Measurements from ENCODE around the gene POC1A. TPM values are rescaled to one million over a fixed set of nuclear protein-coding genes. Genes with fewer than 3 reads are reported as not detected.

Gene POC1A
- total RNA-seq, 1 experiment from 2014 or later = 43.0 TPM

DNA sequence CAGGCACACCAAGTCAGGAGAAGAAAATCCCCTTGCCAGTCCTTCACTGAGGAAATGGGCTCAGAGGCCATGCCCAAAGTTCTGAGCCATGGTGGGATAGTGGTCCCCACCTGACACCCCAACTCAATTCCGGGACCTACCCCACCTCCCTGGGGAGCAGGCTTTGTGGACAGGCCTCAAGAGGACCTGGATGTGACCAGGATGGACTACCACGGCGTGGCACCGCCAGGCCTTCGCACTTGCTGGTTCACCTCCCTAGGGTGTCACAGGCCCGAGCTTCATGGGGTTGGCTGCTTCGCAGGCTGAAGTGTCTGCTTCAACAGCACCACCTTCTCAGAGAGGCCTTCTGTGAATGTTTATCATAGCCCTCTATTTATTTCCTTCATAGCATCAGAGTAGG lies 31.7 kb downstream of the POC1A start:
- ATAC-seq (no peak), DNase-seq (no peak)
- Histone ChIP-seq H3K4me3 (ENCODE audit: low read length) (no peak overlapping the region), H3K79me2 (ENCODE audit: low read length) (peaks cover 4% of the 10 kb centered on the region; the same call in 1 of the 2 replicates), H3K36me3 (ENCODE audit: low read depth, low read length) (peaks cover 50% of the 10 kb centered on the region), H3K9me3 (ENCODE audit: low read length) (no peaks in the 10 kb centered on the region), H4K20me1 (ENCODE audit: low read length) (no peaks in the 10 kb centered on the region), H3K27me3 (ENCODE audit: low read length) (no peaks in the 10 kb centered on the region), H2AFZ (ENCODE audit: low read length) (no peak overlapping the region), H3K9ac (ENCODE audit: low read length) (no peak overlapping the region), H3F3A (ENCODE audit: low read length, unreplicated experiment) (no peaks in the 10 kb centered on the region), H3K9me2 (replicated peaks; ENCODE audit: low read length) (no peaks in the 10 kb centered on the region), H3K4me1 (ENCODE audit: insufficient read depth, low read length) (no peaks in the 10 kb centered on the region), H3K27ac (ENCODE audit: low read length) (no peak overlapping the region), H3K4me2 (ENCODE audit: low read length) (no peak overlapping the region)
- BruUV-seq (replicated peaks) = no TSS peak
- CTCF ChIA-PET = interaction anchor here (0.6 to 1.2 kb wide), 3 partner anchors 10 to 69 kb away, joined by 3 to 5 read pairs (median 3); no protein-coding TSS in a partner anchor
- intact Hi-C loops (cut with micrococcal nuclease) = no loop called here
- TF ChIP-seq, protein P1, sequence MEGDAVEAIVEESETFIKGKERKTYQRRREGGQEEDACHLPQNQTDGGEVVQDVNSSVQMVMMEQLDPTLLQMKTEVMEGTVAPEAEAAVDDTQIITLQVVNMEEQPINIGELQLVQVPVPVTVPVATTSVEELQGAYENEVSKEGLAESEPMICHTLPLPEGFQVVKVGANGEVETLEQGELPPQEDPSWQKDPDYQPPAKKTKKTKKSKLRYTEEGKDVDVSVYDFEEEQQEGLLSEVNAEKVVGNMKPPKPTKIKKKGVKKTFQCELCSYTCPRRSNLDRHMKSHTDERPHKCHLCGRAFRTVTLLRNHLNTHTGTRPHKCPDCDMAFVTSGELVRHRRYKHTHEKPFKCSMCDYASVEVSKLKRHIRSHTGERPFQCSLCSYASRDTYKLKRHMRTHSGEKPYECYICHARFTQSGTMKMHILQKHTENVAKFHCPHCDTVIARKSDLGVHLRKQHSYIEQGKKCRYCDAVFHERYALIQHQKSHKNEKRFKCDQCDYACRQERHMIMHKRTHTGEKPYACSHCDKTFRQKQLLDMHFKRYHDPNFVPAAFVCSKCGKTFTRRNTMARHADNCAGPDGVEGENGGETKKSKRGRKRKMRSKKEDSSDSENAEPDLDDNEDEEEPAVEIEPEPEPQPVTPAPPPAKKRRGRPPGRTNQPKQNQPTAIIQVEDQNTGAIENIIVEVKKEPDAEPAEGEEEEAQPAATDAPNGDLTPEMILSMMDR (conservative IDR thresholded peaks at IDR 0.05; ENCODE audit: low read depth, low read length) = no peak
- TF ChIP-seq EZH2phosphoT487 (IDR thresholded peaks at IDR 0.05; ENCODE audit: borderline replicate concordance, low read length) (no peak), EZH2 (IDR thresholded peaks at IDR 0.05; ENCODE audit: low read length, unreplicated experiment) (no peak)
- POLR2A ChIA-PET (ENCODE audit: unreplicated experiment) = no interaction called here

DNA sequence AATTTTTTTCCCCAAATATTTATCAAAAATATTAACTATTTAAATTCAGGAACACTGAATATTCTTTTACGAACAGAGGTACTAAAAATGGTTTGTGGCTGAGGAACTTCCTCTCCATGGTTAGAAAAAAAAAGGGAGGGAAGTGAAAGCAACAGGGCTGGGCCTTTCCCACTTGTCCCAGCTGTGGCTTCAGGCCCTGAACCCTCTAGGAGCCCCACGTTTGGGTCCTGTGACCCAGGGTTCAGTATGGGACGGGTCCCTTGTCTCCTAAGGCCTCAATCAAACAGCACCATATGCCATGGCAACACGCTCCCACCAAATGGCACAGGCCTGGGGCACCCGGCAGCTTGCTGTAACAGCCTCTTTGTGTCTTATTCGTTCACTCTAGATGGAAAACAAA lies 32.4 kb downstream of the POC1A start:
- H3K9ac ChIP-seq (ENCODE audit: low read length) = no peak overlapping the region
- POLR2A ChIA-PET (ENCODE audit: unreplicated experiment) = no interaction called here
- H3K36me3 ChIP-seq (ENCODE audit: low read depth, low read length) = peaks cover 49% of the 10 kb centered on the region
- CTCF ChIA-PET = no interaction called here
- H3K9me3 ChIP-seq (ENCODE audit: low read length) = no peaks in the 10 kb centered on the region
- ATAC-seq (no peak), DNase-seq (no peak)
- intact Hi-C loops (cut with micrococcal nuclease) = no loop called here
- no peaks in the 10 kb centered on the region for H3K27me3 ChIP-seq (ENCODE audit: low read length)
- no peak overlapping the region for H3K4me2 ChIP-seq (ENCODE audit: low read length)
- H3K27ac ChIP-seq (ENCODE audit: low read length) = no peak overlapping the region
- peaks cover under 1% of the 10 kb centered on the region; the same call in 1 of the 2 replicates for H3K79me2 ChIP-seq (ENCODE audit: low read length)
- no peaks in the 10 kb centered on the region for H4K20me1 ChIP-seq (ENCODE audit: low read length)
- H2AFZ ChIP-seq (ENCODE audit: low read length) = no peak overlapping the region
- H3K9me2 ChIP-seq (replicated peaks; ENCODE audit: low read length) = no peaks in the 10 kb centered on the region
- no peaks in the 10 kb centered on the region for H3F3A ChIP-seq (ENCODE audit: low read length, unreplicated experiment)
- BruUV-seq (replicated peaks) = no TSS peak
- H3K4me1 ChIP-seq (ENCODE audit: insufficient read depth, low read length) = no peaks in the 10 kb centered on the region
- no peak overlapping the region for H3K4me3 ChIP-seq (ENCODE audit: low read length)
- TF ChIP-seq EZH2phosphoT487 (IDR thresholded peaks at IDR 0.05; ENCODE audit: borderline replicate concordance, low read length) (no peak), EZH2 (IDR thresholded peaks at IDR 0.05; ENCODE audit: low read length, unreplicated experiment) (no peak)
- TF ChIP-seq, protein P1 (conservative IDR thresholded peaks at IDR 0.05; ENCODE audit: low read depth, low read length) = no peak

DNA sequence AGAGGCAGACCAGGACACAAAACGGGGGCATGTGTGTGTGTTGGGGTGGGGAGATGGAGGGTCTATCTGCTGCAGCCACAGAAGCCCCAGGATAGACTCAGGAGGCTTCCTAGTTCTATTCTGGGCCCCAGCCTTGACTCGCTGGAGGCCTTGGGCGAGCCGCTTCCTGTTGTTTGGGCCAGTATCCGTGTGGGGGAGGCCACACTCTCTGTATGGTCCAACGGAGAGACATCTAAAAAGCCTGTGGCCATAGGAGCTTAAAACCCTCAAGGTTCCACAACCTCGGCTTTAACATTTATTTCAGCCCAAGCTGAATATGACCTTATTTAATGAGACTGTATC lies 32.8 kb downstream of the POC1A start:
- Histone ChIP-seq H3K27ac (ENCODE audit: low read length) (no peak overlapping the region), H3F3A (ENCODE audit: low read length, unreplicated experiment) (no peaks in the 10 kb centered on the region), H2AFZ (ENCODE audit: low read length) (no peak overlapping the region), H3K9ac (ENCODE audit: low read length) (no peak overlapping the region), H3K27me3 (ENCODE audit: low read length) (no peaks in the 10 kb centered on the region), H3K4me1 (ENCODE audit: insufficient read depth, low read length) (no peaks in the 10 kb centered on the region), H4K20me1 (ENCODE audit: low read length) (no peaks in the 10 kb centered on the region), H3K9me3 (ENCODE audit: low read length) (no peaks in the 10 kb centered on the region), H3K9me2 (replicated peaks; ENCODE audit: low read length) (no peaks in the 10 kb centered on the region), H3K36me3 (ENCODE audit: low read depth, low read length) (peaks cover 46% of the 10 kb centered on the region), H3K79me2 (ENCODE audit: low read length) (no peaks in the 10 kb centered on the region; the same call in 1 of the 2 replicates), H3K4me2 (ENCODE audit: low read length) (no peak overlapping the region), H3K4me3 (ENCODE audit: low read length) (no peak overlapping the region)
- ATAC-seq (no peak), DNase-seq (no peak)
- TF ChIP-seq EZH2phosphoT487 (IDR thresholded peaks at IDR 0.05; ENCODE audit: borderline replicate concordance, low read length) (no peak), EZH2 (IDR thresholded peaks at IDR 0.05; ENCODE audit: low read length, unreplicated experiment) (no peak)
- TF ChIP-seq, protein P1 (conservative IDR thresholded peaks at IDR 0.05; ENCODE audit: low read depth, low read length) = no peak
- ChIA-PET CTCF (no interaction called here), POLR2A (ENCODE audit: unreplicated experiment) (no interaction called here)
- no TSS peak for BruUV-seq (replicated peaks)
- intact Hi-C loops (cut with micrococcal nuclease) = no loop called here
